HepG2 (cell line): Measurements from ENCODE around the gene FRG1. TPM values are rescaled to one million over a fixed set of nuclear protein-coding genes. Genes with fewer than 3 reads are reported as not detected.

Source experiments
- CCDC6 ChIP-seq: sonication (generic); formaldehyde crosslinking; IDR thresholded peaks from 2 replicates; pipeline ENCODE4 v1.8.1; 2022; ENCODE audit warnings: mild to moderate bottlenecking, missing genetic modification reagents, moderate library complexity
- CREBL2 ChIP-seq: sonication (generic); formaldehyde crosslinking; IDR thresholded peaks from 2 replicates; pipeline ENCODE4 v1.8.1; 2023; ENCODE audit warnings: missing genetic modification reagents, mild to moderate bottlenecking, borderline replicate concordance
- KIAA2018 ChIP-seq: sonication (generic); formaldehyde crosslinking; IDR thresholded peaks from 2 replicates; pipeline ENCODE4 v1.5.0; 2020; ENCODE audit warnings: mild to moderate bottlenecking, missing genetic modification reagents, borderline replicate concordance
- KLF6 ChIP-seq: IDR thresholded peaks from 2 replicates; pipeline ENCODE4 v1.8.0; 2016; ENCODE audit warnings: missing biosample characterization, missing genetic modification reagents
- PAWR ChIP-seq: sonication (generic); formaldehyde crosslinking; IDR thresholded peaks from 2 replicates; pipeline ENCODE4 v1.4.0; 2020; ENCODE audit warnings: missing genetic modification reagents, mild to moderate bottlenecking, borderline replicate concordance
- PHB2 ChIP-seq: fragments of 450-650 bp; IDR thresholded peaks from 2 replicates; pipeline ENCODE4 v1.6.1; 2018; ENCODE audit not compliant: partially characterized antibody
- PRDM4 ChIP-seq: sonication (generic); formaldehyde crosslinking; IDR thresholded peaks from 2 replicates; pipeline ENCODE4 v1.9.0; 2021; ENCODE audit warnings: missing genetic modification reagents, borderline replicate concordance
- TBX3 ChIP-seq: fragments of 450-650 bp; IDR thresholded peaks from 2 replicates; pipeline ENCODE4 v1.6.1; 2017; ENCODE audit warnings: antibody characterized with exemption, mild to moderate bottlenecking, inconsistent platforms, borderline replicate concordance
- ZNF296 ChIP-seq: sonication (generic); formaldehyde crosslinking; conservative IDR thresholded peaks from 2 replicates; pipeline ENCODE4 v1.5.0; 2020; ENCODE audit warnings: mild to moderate bottlenecking, missing genetic modification reagents
- ZNF431 ChIP-seq: sonication (generic); formaldehyde crosslinking; IDR thresholded peaks from 2 replicates; pipeline ENCODE4 v1.9.0; 2022; ENCODE audit warnings: missing genetic modification reagents, low read depth, mild to moderate bottlenecking, borderline replicate concordance
- ZNF850 ChIP-seq: sonication (generic); formaldehyde crosslinking; conservative IDR thresholded peaks from 2 replicates; pipeline ENCODE4 v1.9.0; 2021; ENCODE audit warnings: mild to moderate bottlenecking, missing genetic modification reagents
- polyA plus RNA-seq, 8 experiments: library from polyadenylated mRNA; depleted of rRNA in 3 of 8; stranded (reverse) in 7 of 8; unstranded in 1 of 8; fragments of >200 nt; fragmentation: Illumina TruSeq in 4 of 8; extraction: Trizol in 4 of 8; gene quantifications; 2 replicates each; pipeline versions ENCODE4 v1.2.1 to v1.2.3, GENCODE V29; 2011 to 2016; ENCODE audit warnings: low read depth in 4 of 8, missing spikeins in 1 of 8, mixed read lengths in 1 of 8; ENCODE audit not compliant: insufficient read depth in 1 of 8
- total RNA-seq, 5 experiments: library from RNA; depleted of rRNA; stranded (reverse); fragments of >200 nt; fragmentation: Illumina TruSeq; extraction: Trizol; gene quantifications; 2 replicates each; pipeline ENCODE4 v1.2.3, GENCODE V29; 2016; ENCODE audit warnings: low read depth in 1 of 5
- TF ChIP-seq, protein P1 (sequence below): IDR thresholded peaks from 2 replicates; pipeline ENCODE4 v1.6.1; 2016; ENCODE audit warnings: missing biosample characterization, missing genetic modification reagents, low read depth
- TF ChIP-seq, protein P2 (sequence below): IDR thresholded peaks from 2 replicates; pipeline ENCODE4 v1.6.1; 2016

FRG1 gene
- total and polyA plus RNA-seq, 2 of the 13 experiments (the other 11 are each of a cell fraction or from before 2014, with no cell fraction given) = 5.7 to 42.6 TPM

- peak; percentile 89; the same call in 1 of the 2 replicates for TF ChIP-seq KIAA2018 (CRISPR knock-in tag)
- TF ChIP-seq ZNF850 = no peak
- peak; percentile 12; the same call in 1 of the 2 replicates for TF ChIP-seq ZNF431 (CRISPR knock-in tag)
- no peak for TF ChIP-seq PHB2
- no peak for TF ChIP-seq PAWR (CRISPR knock-in tag)
- TF ChIP-seq PRDM4 (CRISPR knock-in tag) = no peak
- TF ChIP-seq, protein P1, sequence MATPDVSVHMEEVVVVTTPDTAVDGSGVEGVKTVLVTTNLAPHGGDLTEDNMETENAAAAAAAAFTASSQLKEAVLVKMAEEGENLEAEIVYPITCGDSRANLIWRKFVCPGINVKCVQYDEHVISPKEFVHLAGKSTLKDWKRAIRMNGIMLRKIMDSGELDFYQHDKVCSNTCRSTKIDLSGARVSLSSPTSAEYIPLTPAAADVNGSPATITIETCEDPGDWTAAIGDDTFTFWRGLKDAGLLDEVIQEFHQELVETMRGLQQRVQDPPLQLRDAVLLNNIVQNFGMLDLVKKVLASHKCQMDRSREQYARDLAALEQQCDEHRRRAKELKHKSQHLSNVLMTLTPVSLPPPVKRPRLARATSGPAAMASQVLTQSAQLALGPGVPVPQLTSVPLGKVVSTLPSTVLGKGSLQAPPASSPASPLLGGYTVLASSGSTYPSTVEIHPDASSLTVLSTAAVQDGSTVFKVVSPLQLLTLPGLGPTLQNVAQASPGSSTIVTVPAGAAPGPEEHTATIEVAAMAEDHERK (CRISPR knock-in tag) = peak; percentile 32; the same call in 1 of the 2 replicates
- TF ChIP-seq CCDC6 (CRISPR knock-in tag) = peak; percentile 94; the same call in 1 of the 2 replicates
- peak; percentile 31; the same call in 1 of the 2 replicates for TF ChIP-seq CREBL2 (CRISPR knock-in tag)
- TF ChIP-seq, protein P2, sequence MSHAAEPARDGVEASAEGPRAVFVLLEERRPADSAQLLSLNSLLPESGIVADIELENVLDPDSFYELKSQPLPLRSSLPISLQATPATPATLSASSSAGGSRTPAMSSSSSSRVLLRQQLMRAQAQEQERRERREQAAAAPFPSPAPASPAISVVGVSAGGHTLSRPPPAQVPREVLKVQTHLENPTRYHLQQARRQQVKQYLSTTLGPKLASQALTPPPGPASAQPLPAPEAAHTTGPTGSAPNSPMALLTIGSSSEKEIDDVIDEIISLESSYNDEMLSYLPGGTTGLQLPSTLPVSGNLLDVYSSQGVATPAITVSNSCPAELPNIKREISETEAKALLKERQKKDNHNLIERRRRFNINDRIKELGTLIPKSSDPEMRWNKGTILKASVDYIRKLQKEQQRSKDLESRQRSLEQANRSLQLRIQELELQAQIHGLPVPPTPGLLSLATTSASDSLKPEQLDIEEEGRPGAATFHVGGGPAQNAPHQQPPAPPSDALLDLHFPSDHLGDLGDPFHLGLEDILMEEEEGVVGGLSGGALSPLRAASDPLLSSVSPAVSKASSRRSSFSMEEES = peak; percentile 33; the same call in 1 of the 2 replicates
- TF ChIP-seq KLF6 (CRISPR knock-in tag) = peak; percentile 94
- TF ChIP-seq TBX3 = no peak; the same call in 1 of the 2 replicates
- TF ChIP-seq ZNF296 = 0 out of 2 replicates have a peak, but pooled peaks have one; percentile 51
Observed at GRCh38 chr4:189940178-189941004, at the start of gene FRG1 (continued).
